GM18508 (cell line): ENCODE measurements around the gene STIP1.
"Not testable (repeated sequence)": the region's sequence is repeated elsewhere in the genome, so short reads cannot be mapped to it uniquely, and the experiment has no call there.

Experiments
- ATAC-seq: cut with Tn5 transposase; IDR thresholded peaks from one replicate; pipeline ENCODE4 v1.9.1; 2021; ENCODE audit warnings: moderate number of reproducible peaks; ENCODE audit not compliant: insufficient read depth, unreplicated experiment

Gene STIP1

DNA sequence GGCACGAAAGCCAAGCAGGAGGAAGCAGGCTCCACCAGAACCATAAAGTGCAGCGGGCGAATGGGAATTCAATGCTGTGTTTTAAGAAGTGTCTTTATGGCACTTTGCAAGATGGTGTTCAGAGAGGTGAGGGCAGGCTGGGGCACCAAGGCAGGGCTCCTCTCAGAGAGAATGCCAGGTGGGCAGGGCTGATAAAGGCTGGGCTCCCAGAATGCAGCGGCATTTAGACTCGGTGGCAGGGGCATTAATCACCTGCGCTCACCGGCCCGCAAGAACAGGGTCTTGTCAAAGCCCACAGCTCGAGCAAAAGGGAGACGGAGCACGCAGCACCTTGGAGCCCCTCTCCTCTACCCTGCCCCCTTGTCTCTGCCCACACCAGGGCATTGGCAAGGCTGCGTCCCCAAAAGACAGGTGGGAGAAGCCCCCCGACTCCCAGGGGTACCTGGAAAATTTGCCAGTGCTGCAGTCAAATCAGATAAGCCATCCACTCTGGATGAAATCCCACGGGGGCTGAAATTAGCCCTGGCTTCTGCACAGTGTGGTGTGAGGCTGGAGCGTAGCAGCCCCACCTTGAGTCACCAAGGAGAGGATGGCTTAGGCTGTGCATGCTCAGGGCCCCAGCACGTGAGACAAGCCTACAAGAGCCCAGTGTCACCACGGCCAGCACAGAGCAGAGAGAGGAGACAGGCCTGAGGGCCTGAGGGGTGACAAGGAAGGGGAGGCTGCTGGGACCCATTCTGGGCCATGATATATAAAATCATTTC, 28.2 kb upstream of the STIP1 start:
- no peak for ATAC-seq

DNA sequence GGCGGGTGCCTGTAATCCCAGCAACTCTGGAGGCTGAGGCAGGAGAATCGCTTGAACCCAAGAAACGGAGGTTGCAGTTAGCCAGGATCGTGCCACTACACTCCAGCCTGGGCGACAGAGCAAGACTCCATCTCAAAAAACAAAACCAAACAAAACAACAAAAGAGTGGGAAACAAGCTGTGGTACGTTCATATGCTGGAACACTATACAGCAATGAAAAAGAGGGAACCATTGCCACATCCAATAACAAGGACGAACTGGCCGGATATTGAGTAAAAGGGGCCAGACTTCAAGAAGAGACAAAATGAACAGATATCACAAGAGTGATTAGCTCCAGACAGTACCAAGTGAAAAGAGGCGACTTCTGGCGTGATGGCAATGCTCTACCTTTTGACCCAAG, 24.9 kb upstream of the STIP1 start:
- no peak for ATAC-seq

DNA sequence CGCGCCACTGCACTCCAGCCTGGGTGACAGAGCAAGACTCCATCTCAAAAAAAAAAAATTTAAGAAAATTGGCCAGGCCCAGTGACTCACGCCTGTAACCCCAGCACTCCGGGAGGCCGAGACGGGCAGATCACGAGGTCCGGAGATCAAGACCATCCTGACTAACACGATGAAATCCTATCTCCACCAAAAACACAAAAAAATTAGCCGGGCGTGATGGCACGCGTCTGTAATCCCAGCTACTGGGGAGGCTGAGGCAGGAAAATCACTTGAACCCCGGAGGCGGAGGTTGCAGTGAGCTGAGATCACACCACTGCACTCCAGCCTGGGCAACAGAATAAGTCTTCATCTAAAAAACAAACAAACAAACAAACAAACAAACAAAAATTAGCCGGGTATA, 23.2 kb upstream of the STIP1 start:
- not testable (repeated sequence) for ATAC-seq

DNA sequence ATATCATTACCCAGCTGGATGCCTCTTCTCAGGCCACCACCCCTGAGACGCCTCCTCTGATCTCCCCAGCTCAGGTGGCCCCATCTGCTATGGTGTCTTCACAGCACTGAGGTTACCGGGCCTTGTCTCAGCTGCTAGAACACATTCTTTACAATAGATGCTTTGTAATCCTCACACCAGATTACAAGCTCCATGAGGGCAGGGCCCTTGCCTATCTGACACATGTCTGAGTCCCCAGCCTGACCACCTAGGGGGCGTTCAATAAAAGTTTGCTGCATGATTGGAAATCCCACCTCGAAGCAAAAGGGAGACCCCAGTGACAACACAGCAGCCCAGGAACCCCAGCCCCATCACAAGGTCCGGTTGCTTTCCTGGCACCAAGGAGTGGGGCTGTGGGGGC, 22.0 kb upstream of the STIP1 start:
- ATAC-seq: no peak

DNA sequence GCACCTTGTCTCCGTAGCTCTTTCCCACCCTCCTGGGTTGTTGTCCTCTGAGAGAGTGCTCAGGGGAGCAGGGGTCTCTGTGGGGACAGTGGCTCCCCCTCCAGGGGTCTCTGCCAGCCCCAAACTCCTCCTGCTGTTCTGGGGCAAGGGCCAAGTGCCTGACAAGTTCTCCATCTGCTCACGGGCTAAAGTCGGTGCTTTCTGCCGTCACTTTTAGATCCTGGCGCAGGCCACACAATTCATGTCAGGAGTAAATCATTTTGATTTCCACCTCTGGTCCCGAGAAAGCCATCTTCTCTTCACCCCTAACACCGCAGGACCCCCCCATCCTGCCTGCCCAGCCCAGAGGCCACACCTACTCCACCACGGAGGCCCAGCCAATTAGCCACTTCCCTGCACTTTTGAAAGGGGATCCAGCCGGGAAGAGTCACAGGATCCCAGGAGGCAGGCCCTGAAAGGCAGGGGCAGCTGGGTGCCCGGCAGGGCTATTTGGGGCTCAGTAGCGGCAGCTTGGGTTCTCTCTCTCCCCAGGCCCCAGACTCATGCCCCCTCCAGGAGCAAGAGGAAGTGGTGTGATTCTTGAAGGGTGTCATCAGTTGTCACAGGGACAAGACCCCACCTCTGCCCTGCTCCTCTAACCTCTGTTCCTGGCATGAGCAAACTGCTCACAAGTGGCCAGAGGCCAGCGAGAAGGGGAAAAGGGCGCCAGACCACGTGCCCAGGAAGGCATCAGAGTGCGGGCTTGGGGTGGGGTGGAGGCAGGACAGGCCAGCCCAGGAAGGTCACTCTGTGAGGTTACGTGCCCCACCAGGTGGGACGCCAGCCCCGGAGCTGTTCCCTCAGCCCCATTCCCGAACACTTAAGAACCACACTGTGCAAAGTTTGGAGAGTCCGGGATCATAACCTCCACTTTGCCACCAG, 21.3 kb upstream of the STIP1 start:
- ATAC-seq: no peak

DNA sequence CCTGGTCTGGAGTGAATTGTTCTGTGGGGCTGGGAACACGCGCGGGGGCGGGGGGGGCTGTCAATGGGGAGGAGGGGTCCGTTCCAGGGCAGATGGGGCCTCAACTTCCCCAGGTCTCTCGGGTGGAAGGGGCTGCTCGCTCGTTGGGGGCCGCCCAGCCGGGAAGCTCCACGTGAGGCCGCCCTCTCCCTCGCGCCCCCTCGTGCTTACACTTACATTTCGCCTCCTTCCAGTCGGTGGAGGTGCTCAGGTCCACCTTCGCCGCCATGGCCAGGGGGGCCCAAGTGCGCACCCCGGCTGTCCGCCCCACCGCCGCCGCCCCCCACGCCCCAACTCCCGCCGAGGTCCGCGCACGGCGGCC, 20.5 kb upstream of the STIP1 start:
- no peak for ATAC-seq

DNA sequence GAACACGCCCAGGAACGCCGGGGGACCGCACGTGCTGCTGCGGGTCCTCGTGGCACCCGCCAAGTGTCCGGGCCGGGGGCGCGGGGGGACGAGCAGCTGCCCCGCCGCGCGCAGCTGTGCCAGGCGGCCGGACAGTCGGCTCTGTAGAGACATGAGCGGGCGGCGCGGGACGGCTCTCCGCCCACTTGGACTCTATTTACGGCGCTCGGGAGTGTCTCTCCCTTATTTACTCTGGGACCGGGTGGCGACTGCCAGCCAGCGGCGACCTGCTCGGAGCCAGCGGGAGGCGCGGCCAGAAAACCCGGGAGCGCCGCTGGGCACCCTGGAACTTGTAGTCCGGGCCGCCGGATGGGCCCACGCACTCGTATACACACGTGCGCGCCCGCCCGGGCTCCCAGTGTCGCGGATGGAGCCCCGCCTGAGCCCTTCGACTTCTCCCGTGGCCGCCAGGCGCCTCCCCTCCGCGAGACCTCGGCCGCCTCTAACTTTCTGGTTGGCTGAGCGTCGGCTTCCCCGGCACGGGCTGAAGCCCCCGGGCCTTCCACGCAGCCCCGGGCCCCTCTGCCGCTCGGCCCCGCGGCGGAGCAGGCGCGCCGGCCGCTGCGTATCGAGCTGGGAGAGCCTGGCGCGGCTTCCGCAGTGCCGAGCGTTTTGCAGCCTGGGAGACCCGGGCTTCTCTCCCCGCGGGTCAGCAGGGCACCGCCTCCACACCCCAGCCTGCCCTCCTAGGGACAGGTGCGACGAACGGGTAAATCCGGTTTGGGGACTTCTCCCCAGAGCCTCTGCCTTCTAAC, 19.9 kb upstream of the STIP1 start, which contains the start of gene MACROD1:
Gene MACROD1, minus strand, starts transcription at position 272 of the 794 bp plus-strand sequence. Its CDS starts 119 bp downstream, at position 153.
- ATAC-seq: no peak

DNA sequence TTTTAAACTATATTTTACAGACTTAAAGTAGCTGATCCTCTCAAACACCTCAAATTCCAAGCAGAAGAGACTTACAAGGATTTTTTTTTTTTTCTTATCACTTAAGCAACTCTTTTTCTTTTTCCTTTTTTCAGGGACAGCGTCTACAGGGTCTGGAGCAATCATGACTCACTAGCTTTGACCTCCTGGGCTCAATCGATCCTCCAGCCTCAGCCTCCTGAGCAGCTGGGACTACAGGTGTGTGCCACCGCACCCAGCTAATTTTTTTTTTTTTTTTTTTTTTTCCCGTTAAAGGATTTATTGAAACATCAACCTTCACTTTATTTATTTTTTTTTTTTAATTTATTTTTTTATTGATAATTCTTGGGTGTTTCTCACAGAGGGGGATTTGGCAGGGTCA, 15.6 kb upstream of the STIP1 start:
- no peak for ATAC-seq

DNA sequence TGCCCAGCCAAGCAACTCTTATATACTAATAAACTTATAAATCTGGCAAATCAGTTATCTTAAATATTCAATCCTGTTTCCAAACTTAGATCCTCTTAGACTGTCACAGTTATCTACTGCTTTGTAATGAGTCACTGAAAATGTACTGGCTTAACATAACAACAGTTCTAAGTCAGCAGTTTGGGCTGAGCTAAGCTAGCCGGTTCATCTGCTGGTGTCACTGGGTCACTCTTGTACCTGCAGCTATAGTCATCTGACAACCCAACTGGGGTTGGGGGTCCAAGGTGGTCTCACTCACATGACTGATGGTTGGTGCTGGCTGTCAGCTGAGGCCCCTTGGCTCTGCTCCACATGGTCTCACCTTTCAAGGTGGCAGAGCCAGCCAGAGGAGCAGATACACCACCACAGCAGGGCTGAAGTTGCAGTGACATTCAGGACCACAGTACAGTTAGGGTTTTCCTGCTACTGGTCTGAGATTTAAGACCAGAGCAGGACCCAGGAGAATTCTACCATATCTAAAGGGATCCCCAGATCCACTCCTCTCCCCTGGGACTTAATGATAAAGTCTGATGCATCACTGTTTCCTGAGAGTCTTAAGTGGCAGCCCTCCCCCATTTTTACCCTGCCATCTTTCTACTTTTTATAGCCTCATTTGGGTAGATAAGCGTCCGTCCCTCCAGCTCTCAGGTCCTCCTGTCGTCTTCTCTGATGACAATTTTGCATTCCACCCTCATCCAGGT, 12.2 kb upstream of the STIP1 start:
- ATAC-seq: no peak

DNA sequence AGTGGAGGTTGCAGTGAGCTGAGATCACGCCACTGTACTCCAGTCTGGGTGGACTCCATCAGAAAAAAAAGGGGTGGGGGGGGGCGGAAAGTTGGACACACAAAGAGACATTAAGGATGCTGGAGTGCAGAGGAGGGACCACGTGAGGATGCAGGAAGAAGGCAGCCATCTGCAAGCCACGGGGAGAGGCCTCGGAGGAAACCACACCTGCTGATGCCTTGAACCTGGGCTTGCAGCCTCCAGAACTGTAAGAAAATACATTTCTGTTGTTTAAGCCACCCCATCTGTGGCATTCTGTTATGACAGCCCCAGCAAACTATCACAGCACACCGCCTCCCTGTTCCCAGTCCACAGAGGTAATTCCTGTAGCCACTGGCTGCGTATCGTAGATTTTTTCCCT, 9.2 kb upstream of the STIP1 start:
- no peak for ATAC-seq

DNA sequence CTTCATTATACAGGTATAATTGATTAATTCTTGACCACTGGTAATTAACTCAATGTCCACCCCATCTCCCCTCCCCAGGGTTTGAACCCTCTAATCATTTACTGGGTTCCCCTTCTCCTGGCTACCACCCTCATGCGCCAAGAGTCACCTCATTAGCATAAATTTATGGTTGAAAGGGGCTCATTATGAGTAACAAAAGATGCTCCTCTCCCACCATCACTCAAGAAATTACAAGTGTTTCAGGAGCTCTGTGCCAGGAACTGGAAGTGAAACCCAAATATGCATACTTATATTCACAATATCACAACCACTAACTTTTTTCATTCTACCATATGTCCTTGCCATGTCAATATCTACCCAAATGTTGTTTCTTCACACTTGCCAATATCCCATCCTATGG, 7.8 kb upstream of the STIP1 start:
- no peak for ATAC-seq

DNA sequence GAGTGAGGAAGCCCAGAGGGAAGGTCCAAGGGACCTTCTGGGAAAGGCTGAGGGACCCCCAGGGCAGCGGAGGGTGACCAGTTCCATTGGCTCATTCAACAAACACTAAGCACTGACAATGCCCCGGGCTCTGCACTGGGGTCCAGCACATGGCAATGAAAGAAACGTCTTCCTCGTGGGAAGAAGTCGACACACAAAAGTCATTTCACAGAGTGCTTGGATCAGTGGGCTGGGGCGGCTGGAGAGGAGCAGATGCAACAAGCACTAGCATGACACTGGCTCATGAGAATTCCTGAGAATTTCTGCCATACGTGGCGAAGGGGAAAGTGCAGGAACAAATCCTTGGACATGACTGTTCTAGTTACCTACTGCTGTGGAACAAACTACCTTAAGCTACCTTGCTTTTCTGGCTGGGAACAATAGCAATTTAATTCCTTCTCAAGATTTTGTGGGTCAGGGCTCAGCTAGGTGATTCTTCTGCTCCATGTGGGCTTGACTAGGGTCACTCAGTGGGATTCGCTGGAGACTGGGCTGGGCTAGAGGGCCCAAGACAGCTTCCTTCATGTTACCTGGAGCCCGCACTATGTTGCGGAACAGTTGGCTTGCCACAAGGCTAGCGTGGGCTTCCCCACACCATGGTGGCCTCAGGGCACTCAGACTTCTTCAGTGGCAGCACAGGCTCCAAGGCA, 6.9 kb upstream of the STIP1 start:
- no peak for ATAC-seq

DNA sequence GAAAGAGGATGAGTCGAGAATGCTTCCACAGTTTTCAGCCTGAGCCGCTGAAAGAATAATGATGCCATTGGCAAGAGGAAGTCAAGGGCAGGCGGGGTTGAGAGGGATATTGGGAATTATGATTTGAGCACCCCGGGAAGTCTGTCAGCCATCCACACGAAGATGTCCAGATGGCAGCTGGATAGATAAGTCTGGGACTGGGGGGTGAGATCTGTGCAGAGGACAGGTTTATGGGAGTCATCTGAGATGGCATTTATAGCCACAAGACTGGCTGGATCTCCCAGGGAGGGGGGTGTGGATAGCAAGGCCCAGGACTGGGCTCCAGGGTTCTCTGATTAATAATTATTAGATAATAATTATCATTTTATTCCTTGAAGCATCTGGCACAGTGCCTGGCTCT, 5.1 kb upstream of the STIP1 start:
- ATAC-seq: no peak

DNA sequence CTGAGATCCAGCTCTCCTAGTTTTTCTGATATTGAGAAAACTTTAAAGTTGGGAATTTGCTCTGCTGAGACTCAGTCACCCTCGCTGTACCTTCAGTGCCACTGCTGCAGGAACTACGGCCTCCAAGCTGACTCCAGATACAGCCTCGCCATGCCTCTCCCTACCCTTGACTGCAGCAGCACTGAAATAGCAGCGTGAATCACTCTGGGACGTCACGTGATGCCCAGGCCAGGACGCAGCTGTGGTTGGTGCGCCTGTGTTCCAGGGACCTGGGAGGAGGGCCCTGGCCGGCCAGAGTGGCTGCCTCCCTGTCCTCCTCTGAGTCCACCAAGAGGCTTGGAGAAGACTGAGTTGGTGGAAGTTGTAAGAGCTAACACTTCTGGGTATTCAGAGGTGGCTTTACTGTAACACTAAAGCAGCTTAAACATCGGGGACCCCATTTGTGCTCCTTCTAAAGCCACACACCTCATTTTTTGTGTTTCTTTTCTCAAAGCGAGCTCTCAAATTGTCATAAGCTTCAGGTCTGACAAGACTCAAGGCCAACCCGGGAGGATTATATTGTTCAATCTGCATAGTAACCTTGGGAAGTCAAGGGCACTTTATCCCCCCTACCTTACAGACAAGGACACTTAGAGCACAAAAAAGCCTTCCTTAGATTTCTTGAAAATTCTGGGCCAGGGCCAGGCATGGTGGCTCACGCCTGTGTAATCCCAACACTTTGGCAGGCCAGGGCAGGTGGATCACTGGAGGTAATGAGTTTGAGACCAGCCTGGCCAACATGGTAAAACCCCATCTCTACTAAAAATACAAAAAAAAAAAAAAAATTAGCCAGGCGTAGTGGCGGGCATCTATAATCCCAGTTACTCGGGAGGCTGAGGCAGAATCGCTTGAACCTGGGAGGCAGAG, 4.2 kb upstream of the STIP1 start:
- ATAC-seq: no peak

DNA sequence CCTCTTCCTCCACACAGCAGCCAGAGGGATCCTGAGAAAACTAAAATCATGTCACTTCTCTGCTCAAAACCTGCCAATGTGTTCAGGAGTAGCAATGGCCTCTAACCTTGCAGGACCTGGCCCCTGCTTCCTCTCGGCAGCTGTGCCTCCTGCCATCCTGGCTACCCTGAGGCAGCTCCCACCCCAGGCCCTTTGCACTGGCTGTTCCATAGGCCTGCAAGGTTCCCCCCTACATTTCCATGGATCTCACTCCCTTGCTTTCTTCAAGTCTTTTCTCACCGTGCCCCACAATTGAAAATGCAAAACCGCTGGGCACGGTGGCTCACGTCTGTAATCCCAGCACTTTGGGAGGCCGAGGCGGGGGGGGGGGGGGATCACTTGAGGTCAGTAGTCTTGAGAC, 2.1 kb upstream of the STIP1 start:
- no peak for ATAC-seq

DNA sequence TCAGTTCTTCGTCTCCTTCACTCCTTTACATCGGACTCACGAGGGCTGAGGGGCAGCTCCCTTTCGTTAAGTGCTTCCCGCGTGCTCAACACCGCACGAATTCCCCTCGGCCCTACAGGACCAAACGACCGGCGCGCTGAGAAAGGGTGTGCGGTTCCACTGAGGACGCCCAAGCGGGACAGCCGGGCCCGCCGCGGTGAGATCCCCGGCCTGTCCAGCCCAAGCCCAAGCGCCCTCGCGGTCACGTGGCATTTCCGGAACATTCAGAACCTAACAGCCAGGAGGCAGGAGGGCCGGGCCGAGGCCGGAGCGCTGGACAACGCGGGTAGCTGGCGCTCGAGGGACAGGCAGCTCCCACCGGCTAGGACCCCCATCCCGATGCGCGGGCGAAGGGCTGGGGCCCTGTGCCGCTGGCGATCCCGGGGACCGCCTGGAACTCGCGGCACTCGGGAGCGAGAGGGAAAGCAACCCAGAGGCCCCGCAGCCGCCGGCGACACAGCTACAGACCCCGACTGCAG, 737 bp upstream of the STIP1 start:
- ATAC-seq: peak; percentile 11

DNA sequence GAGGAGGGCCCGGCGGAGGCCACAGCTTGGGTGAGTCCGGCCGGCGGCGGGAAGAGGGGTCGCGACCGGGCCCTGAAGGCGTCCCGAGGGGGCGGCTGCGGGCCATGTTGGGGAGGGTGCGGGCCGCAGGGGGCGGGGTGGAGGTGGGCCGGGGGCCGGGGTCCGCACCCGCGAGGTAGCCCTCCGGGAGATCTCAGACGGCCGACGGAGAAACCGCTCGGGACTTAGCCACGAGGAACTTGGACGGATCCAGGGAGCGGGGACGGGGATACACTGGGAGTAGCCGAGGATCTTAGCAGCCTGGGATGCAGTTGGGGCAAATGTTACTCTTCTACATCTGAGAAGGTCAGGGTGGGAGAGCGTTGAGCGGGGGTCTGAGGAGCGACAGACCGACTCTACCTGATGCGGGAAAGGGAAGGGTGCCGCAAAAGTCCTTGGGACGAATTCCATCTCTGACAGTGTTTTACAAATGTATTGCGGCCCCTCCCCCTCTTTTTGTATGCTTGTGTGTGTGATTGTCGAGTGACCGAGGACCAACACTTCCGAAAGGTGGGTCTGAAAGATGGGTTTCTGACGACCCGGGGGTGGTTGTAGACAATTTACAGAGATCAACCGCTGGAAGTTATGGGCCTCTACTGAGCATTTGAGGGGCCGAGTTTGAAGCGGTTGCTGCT, 658 bp downstream of the STIP1 start:
- ATAC-seq: no peak

DNA sequence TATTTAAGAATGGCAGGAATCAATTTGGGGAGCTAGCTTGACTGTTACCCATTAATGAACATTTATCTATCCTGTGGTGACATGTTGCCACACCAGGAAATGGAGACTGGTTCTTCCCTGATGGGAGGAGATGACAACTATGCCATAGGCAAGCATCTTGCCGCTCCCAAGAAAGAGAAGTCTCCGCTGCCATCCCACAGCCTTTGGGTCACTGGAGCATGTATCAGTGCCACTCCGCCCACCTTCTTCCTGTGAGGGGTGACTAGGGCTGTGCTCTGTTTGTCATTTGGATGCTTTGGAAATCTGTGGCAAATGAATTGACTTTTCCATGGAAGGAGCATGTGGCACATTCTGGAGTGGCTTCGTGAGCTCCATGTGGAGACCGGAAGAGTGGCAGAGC, 6.5 kb downstream of the STIP1 start:
- no peak for ATAC-seq
